H1 (cell line): ENCODE measurements around the gene PHKG2. TPM values are rescaled to one million over a fixed set of nuclear protein-coding genes. Genes with fewer than 3 reads are reported as not detected.
A peak's percentile ranks its signal among the peaks of the same experiment; 100 is the strongest.

Source experiments
- CTCF ChIA-PET: fragments of 300-600 bp; sonication (Branson Sonifier 250); formaldehyde crosslinking; loops from one replicate; lab custom pipeline; 2021; ENCODE audit not compliant: partially characterized antibody; lab: Charles Lee
- POLR2A ChIA-PET: fragments of 300-600 bp; sonication (Branson Sonifier 250); formaldehyde crosslinking; loops from one replicate; lab custom pipeline; 2021; ENCODE audit warnings: inconsistent platforms; ENCODE audit not compliant: partially characterized antibody; lab: Charles Lee
- DNase-seq, 2 experiments: peaks; one replicate each; pipeline versions ENCODE4 v3.0.0 to v3.0.0-alpha.2; 2010 to 2022; ENCODE audit warnings: low spot score in 2 of 2, low read depth in 1 of 2, mixed read lengths in 1 of 2
- FAIRE-seq: peaks from 2 replicates; lab custom pipeline; 2011; peaks lifted over from hg19 to GRCh38; lab: Jason Lieb, UNC
- H2AFZ ChIP-seq: 2 replicates; pipeline ENCODE4 v1.8.1; 2012; ENCODE audit warnings: low read length, inconsistent platforms
- H2AK5ac ChIP-seq: 2 replicates; pipeline ENCODE4 v1.6.1; 2013; ENCODE audit warnings: low read depth, low read length
- H2BK120ac ChIP-seq: replicated peaks from 2 replicates; pipeline ENCODE3; 2013; ENCODE audit warnings: low read depth, low read length, inconsistent platforms
- H2BK12ac ChIP-seq: 2 replicates; pipeline ENCODE4 v1.6.1; 2013; ENCODE audit warnings: low read depth, low read length
- H2BK15ac ChIP-seq: 2 replicates; pipeline ENCODE4 v1.6.1; 2013; ENCODE audit warnings: low read length
- H2BK20ac ChIP-seq: 2 replicates; pipeline ENCODE4 v1.6.1; 2013; ENCODE audit warnings: low read length
- H2BK5ac ChIP-seq: 2 replicates; pipeline ENCODE4 v1.6.1; 2013; ENCODE audit warnings: low read depth, low read length
- H3K14ac ChIP-seq: 2 replicates; pipeline ENCODE4 v1.6.1; 2013; ENCODE audit warnings: inconsistent platforms; ENCODE audit not compliant: insufficient read length
- H3K18ac ChIP-seq: 2 replicates; pipeline ENCODE4 v1.6.1; 2013; ENCODE audit warnings: low read length; ENCODE audit errors: extremely low read depth
- H3K23ac ChIP-seq: 2 replicates; pipeline ENCODE4 v1.6.1; 2013; ENCODE audit warnings: inconsistent platforms; ENCODE audit not compliant: insufficient read length
- H3K23me2 ChIP-seq: 2 replicates; pipeline ENCODE4 v1.6.1; 2013; ENCODE audit warnings: low read depth, low read length
- H3K27ac ChIP-seq: 2 replicates; pipeline ENCODE4 v1.6.1; 2011; ENCODE audit warnings: low read depth, low read length, inconsistent platforms
- H3K27me3 ChIP-seq, 4 experiments: replicated peaks in 1 of 4; 1 replicate in 1 of 4; 2 replicates in 3 of 4; pipeline versions ENCODE4 v1.6.1 to v1.8.1; 2011 to 2013; ENCODE audit warnings: low read length in 3 of 4, mild to moderate bottlenecking in 3 of 4, inconsistent platforms in 2 of 4, mixed read lengths in 2 of 4, moderate library complexity in 1 of 4; ENCODE audit not compliant: control insufficient read depth in 3 of 4, insufficient read depth in 3 of 4; ENCODE audit errors: extremely low read depth in 1 of 4
- H3K36me3 ChIP-seq, 4 experiments: 2 replicates each; pipeline versions ENCODE4 v1.6.1 to v1.8.1; 2011 to 2013; ENCODE audit warnings: mild to moderate bottlenecking in 4 of 4, low read length in 3 of 4, moderate library complexity in 2 of 4, control low read depth in 1 of 4, inconsistent platforms in 1 of 4; ENCODE audit not compliant: insufficient read depth in 4 of 4, control insufficient read depth in 2 of 4
- H3K4ac ChIP-seq: replicated peaks from 2 replicates; pipeline ENCODE3; 2013; ENCODE audit warnings: low read length, low read depth, mixed read lengths, inconsistent platforms; ENCODE audit not compliant: insufficient read length
- H3K4me1 ChIP-seq, 4 experiments: replicated peaks in 1 of 4; 1 replicate in 1 of 4; 2 replicates in 3 of 4; pipeline versions ENCODE4 v1.6.1 to v1.8.1; 2011 to 2013; ENCODE audit warnings: low read length in 3 of 4, inconsistent platforms in 2 of 4, mixed read lengths in 1 of 4; ENCODE audit not compliant: insufficient read depth in 4 of 4, control insufficient read depth in 3 of 4
- H3K4me2 ChIP-seq, 2 experiments: 2 replicates each; pipeline versions ENCODE4 v1.6.1 to v1.8.1; 2011 to 2013; ENCODE audit warnings: low read depth in 2 of 2, low read length in 2 of 2, control low read depth in 1 of 2, inconsistent platforms in 1 of 2, mild to moderate bottlenecking in 1 of 2; ENCODE audit not compliant: insufficient read depth in 1 of 2
- H3K4me3 ChIP-seq, 4 experiments: fragments of 200-600, 300-600 bp in 1 of 4; sonication (generic), shearing (Covaris generic), sonication (Bioruptor Twin) in 1 of 4; 2 replicates each; pipeline versions ENCODE4 v1.5.1 to v1.8.1; 2011 to 2016; ENCODE audit warnings: low read length in 4 of 4, low read depth in 3 of 4, control low read depth in 2 of 4, inconsistent platforms in 2 of 4, mild to moderate bottlenecking in 2 of 4, mixed read lengths in 1 of 4, moderate library complexity in 1 of 4; ENCODE audit not compliant: insufficient read depth in 2 of 4; ENCODE audit errors: extremely low read depth in 1 of 4
- H3K56ac ChIP-seq: replicated peaks from 2 replicates; pipeline ENCODE3; 2013; ENCODE audit warnings: low read depth, mild to moderate bottlenecking, mixed read lengths, low read length, inconsistent platforms; ENCODE audit not compliant: insufficient read length
- H3K79me1 ChIP-seq: 2 replicates; pipeline ENCODE4 v1.6.1; 2013; ENCODE audit warnings: low read depth, low read length, control low read depth
- H3K79me2 ChIP-seq, 2 experiments: 2 replicates each; pipeline versions ENCODE4 v1.6.1 to v1.8.1; 2012 to 2013; ENCODE audit warnings: low read length in 2 of 2, mild to moderate bottlenecking in 2 of 2, inconsistent platforms in 1 of 2; ENCODE audit not compliant: insufficient read depth in 2 of 2, control insufficient read depth in 1 of 2
- H3K9ac ChIP-seq, 4 experiments: replicated peaks in 1 of 4; 1 replicate in 1 of 4; 2 replicates in 3 of 4; pipeline versions ENCODE4 v1.6.1 to v1.8.1; 2011 to 2013; ENCODE audit warnings: low read depth in 3 of 4, low read length in 3 of 4, control low read depth in 2 of 4, mild to moderate bottlenecking in 2 of 4, moderate library complexity in 2 of 4, inconsistent platforms in 1 of 4; ENCODE audit errors: extremely low read depth in 1 of 4
- H3K9me3 ChIP-seq, 2 experiments: 2 replicates each; pipeline versions ENCODE4 v1.6.1 to v1.8.1; 2012 to 2013; ENCODE audit warnings: mild to moderate bottlenecking in 2 of 2, moderate library complexity in 2 of 2, control low read depth in 1 of 2, inconsistent platforms in 1 of 2, low read depth in 1 of 2, low read length in 1 of 2, mixed read lengths in 1 of 2; ENCODE audit not compliant: insufficient read depth in 2 of 2
- H4K20me1 ChIP-seq, 2 experiments: replicated peaks in 1 of 2; 2 replicates each; pipeline versions ENCODE3 to v1.8.1; 2011 to 2013; ENCODE audit warnings: inconsistent platforms in 2 of 2, low read length in 2 of 2, mild to moderate bottlenecking in 1 of 2; ENCODE audit not compliant: insufficient read depth in 2 of 2, control insufficient read depth in 1 of 2
- H4K5ac ChIP-seq: 2 replicates; pipeline ENCODE4 v1.6.1; 2013; ENCODE audit warnings: low read length, low read depth, mixed read lengths, inconsistent platforms; ENCODE audit not compliant: insufficient read length
- H4K8ac ChIP-seq: 2 replicates; pipeline ENCODE4 v1.8.0; 2013; ENCODE audit warnings: mild to moderate bottlenecking, moderate library complexity, low read length, inconsistent platforms; ENCODE audit not compliant: insufficient read depth; ENCODE audit errors: extremely low read depth
- H4K91ac ChIP-seq: replicated peaks from 2 replicates; pipeline ENCODE3; 2013; ENCODE audit warnings: low read length, mixed read lengths, inconsistent platforms; ENCODE audit not compliant: insufficient read length
- CEBPB ChIP-seq: IDR thresholded peaks from 2 replicates; pipeline ENCODE4 v1.6.1; 2012; ENCODE audit warnings: low read depth, low read length
- CREB1 ChIP-seq: IDR thresholded peaks from 2 replicates; pipeline ENCODE4 v1.6.1; 2012; ENCODE audit warnings: inconsistent platforms
- KDM4A ChIP-seq: IDR thresholded peaks from one replicate; pipeline ENCODE4 v1.7.1; 2012; ENCODE audit warnings: low read depth, mild to moderate bottlenecking, moderate library complexity, low read length, inconsistent platforms; ENCODE audit not compliant: severe bottlenecking
- SIN3A ChIP-seq, 2 experiments: IDR thresholded peaks in 1 of 2; conservative IDR thresholded peaks in 1 of 2; 2 replicates each; pipeline ENCODE4 v1.6.1; 2011 to 2012; ENCODE audit warnings: low read length in 2 of 2, improper control_type of control experiment in 1 of 2, low read depth in 1 of 2, mild to moderate bottlenecking in 1 of 2
- WGBS, 2 experiments: shearing (Covaris generic) in 1 of 2; methylation state at CpG; one replicate each; pipeline versions ENCODE4 v1.1.6 to v1.1.7; 2013 to 2015; ENCODE audit warnings: low lambda C conversion rate in 2 of 2, mixed read lengths in 2 of 2, inconsistent platforms in 1 of 2, low coverage in 1 of 2, missing lambda C conversion rate in 1 of 2; ENCODE audit not compliant: insufficient replicate concordance in 2 of 2, insufficient coverage in 1 of 2, insufficient read length in 1 of 2; ENCODE audit errors: extremely low coverage in 1 of 2, missing lambda C conversion rate in 1 of 2; 5-methylcytosine and 5-hydroxymethylcytosine counted together
- polyA plus RNA-seq, 7 experiments: library from polyadenylated mRNA; depleted of rRNA in 3 of 7; stranded (reverse) in 5 of 7; unstranded in 2 of 7; fragments of >200 nt in 5 of 7; fragments of 200-250 nt in 2 of 7; gene quantifications; 1 replicate in 5 of 7; 2 replicates in 1 of 7; 4 replicates in 1 of 7; pipeline versions ENCODE4 v1.2.1 to v1.2.3, GENCODE V29; 2011 to 2013; ENCODE audit warnings: missing spikeins in 2 of 7, mixed read lengths in 2 of 7
- total RNA-seq: library from RNA; stranded (reverse); fragmentation: NEBNext Ultra II Directional; extraction: Animal tissue kit (Norgen Biotek cat#: 25700); gene quantifications from 2 replicates; pipeline ENCODE4 v1.2.1, GENCODE V29; 2021

Gene PHKG2
- total and polyA plus RNA-seq, 2 of the 8 experiments (the other 6 are each of a cell fraction or from before 2014, with no cell fraction given) = 36.0 to 53.4 TPM

- Histone ChIP-seq H3K36me3 (peaks cover 6 to 24% (median 14%) of the 10 kb centered on the region in 4 experiments; a peak in 7 of 8 replicates), H2BK12ac (no peak overlapping the region), H3K27ac (peak overlapping the region; percentile 65; the same call in 1 of the 2 replicates), H3K4me1 (peaks cover 0 to 4% (median 0%) of the 10 kb centered on the region in 4 experiments; a peak in 2 of 7 replicates), H2BK5ac (no peak overlapping the region), H4K8ac (no peak overlapping the region), H3K4me2 (peak overlapping the region; percentile 67 to 71; a peak in 3 of 4 replicates), H2BK15ac (no peak overlapping the region), H3K23me2 (peaks cover 7% of the 10 kb centered on the region; the same call in 1 of the 2 replicates), H4K91ac (no peak overlapping the region), H3K27me3 (no peaks in the 10 kb centered on the region), H3K4ac (no peak overlapping the region), H2AFZ (no peak overlapping the region; the same call in 1 of the 2 replicates), H3K4me3 (peak overlapping the region; percentile 54 to 81 (median 65)), H2AK5ac (no peak overlapping the region), H3K9ac (peak overlapping the region; percentile 63 to 78 (median 74)), H3K56ac (no peak overlapping the region), H3K79me2 (peaks cover 0 to 15% of the 10 kb centered on the region in 2 experiments; a peak in 2 of 4 replicates), H3K14ac (no peak overlapping the region), H2BK20ac (no peak overlapping the region), H3K79me1 (peaks cover 8% of the 10 kb centered on the region; the same call in 1 of the 2 replicates), H4K5ac (no peak overlapping the region), H2BK120ac (no peak overlapping the region), H4K20me1 (peaks cover 3 to 6% of the 10 kb centered on the region in 2 experiments), H3K23ac (no peak overlapping the region), H3K9me3 (no peaks in the 10 kb centered on the region), H3K18ac (peak overlapping the region; percentile 71; the same call in 1 of the 2 replicates)
- CTCF ChIA-PET = interaction anchor here (1.6 kb wide), 1 partner anchor 12 kb away, joined by 6 read pairs; no protein-coding TSS in a partner anchor
- TF ChIP-seq KDM4A (peak; percentile 3), CREB1 (peak; percentile 38; the same call in 1 of the 2 replicates), CEBPB (no peak), SIN3A (conservative IDR thresholded peaks at IDR 0.05 in 1 of 2, IDR thresholded peaks at IDR 0.05 in 1 of 2; ENCODE audit: low read depth in 1 of 2, low read length in 2 of 2) (0 out of 4 replicates have a peak, but pooled peaks of 1 of the 2 experiments have one; percentile 31)
- FAIRE-seq (no peak), DNase-seq (peak in 1 of 2 experiments; percentile 77)
- POLR2A ChIA-PET = interaction anchor here (0.6 to 7.1 kb wide), 20 partner anchors 12 to 428 kb away, joined by 3 to 92 read pairs (median 5); partner anchors contain the start of genes CFAP119, PRR14, RNF40 and SRCAP
- 26% methylated on average over 13 of the region's 36 CpGs; no CpG with 5 or more reads in 1 of the 2 experiments for WGBS, 2 experiments
These were observed 615 bp downstream of the PHKG2 start for GRCh38 chr16:30748634-30749445.
